ENCODE results near the gene DGUOK. TPM values are rescaled to one million over a fixed set of nuclear protein-coding genes. Genes with fewer than 3 reads are reported as not detected.
A peak's percentile ranks its signal among the peaks of the same experiment; 100 is the strongest.

DGUOK gene
- total RNA-seq, 2 experiments from 2014 or later, result 96.4 to 103 TPM

GRCh38 chr2:73925033-73925704 is 1.5 kb upstream of the DGUOK start:
- no peak overlapping the region for H3K27ac Mint-ChIP-seq
- intact Hi-C loops (cut with micrococcal nuclease), result loop anchor here (5.0 kb wide), 1 partner anchor 52 kb away; no protein-coding TSS in a partner anchor
- CTCF ChIA-PET, result interaction anchor here (1.0 to 1.3 kb wide), 3 partner anchors 16 to 253 kb away, joined by 3 to 4 read pairs (median 3); partner anchors contain the start of gene MOB1A
- H3K27me3 Mint-ChIP-seq, result no peaks in the 10 kb centered on the region
- H3K36me3 Mint-ChIP-seq (ENCODE audit: low read depth), result peaks cover 20% of the 10 kb centered on the region
- POLR2A ChIA-PET, result interaction anchor here (0.6 to 1.5 kb wide), 3 partner anchors 16 to 54 kb away, joined by 3 to 4 read pairs (median 3); no protein-coding TSS in a partner anchor
- H3K4me3 Mint-ChIP-seq, result no peak overlapping the region
- no peaks in the 10 kb centered on the region for H3K9me3 Mint-ChIP-seq
- TF ChIP-seq CTCF (IDR thresholded peaks at IDR 0.05), result no peak
- ATAC-seq (no peak), DNase-seq (peak; percentile 27)
- H3K4me1 Mint-ChIP-seq (ENCODE audit: low read depth), result peaks cover 38% of the 10 kb centered on the region

- Mint-ChIP-seq H3K9me3 (no peaks in the 10 kb centered on the region), H3K4me3 (peak overlapping the region; percentile 93), H3K36me3 (ENCODE audit: low read depth) (peaks cover 22% of the 10 kb centered on the region), H3K4me1 (ENCODE audit: low read depth) (peaks cover 41% of the 10 kb centered on the region), H3K27me3 (no peaks in the 10 kb centered on the region), H3K27ac (peak overlapping the region; percentile 96)
- no peak for TF ChIP-seq CTCF (IDR thresholded peaks at IDR 0.05)
- POLR2A ChIA-PET, result interaction anchor here (1.5 kb wide), 1 partner anchor 53 kb away, joined by 3 read pairs; no protein-coding TSS in a partner anchor
- CTCF ChIA-PET, result interaction anchor here (1.1 to 1.3 kb wide), 2 partner anchors 17 to 253 kb away, joined by 3 to 4 read pairs; partner anchors contain the start of gene MOB1A
- ATAC-seq (no peak), DNase-seq (no peak)
- intact Hi-C loops (cut with micrococcal nuclease), result loop anchor here (5.0 kb wide), 1 partner anchor 51 kb away; no protein-coding TSS in a partner anchor
Measured at GRCh38 chr2:73925853-73926492, 707 bp upstream of the DGUOK start.

- Mint-ChIP-seq H3K36me3 (ENCODE audit: low read depth) (peaks cover 34% of the 10 kb centered on the region), H3K9me3 (no peaks in the 10 kb centered on the region), H3K27me3 (no peaks in the 10 kb centered on the region), H3K27ac (peak overlapping the region; percentile 96), H3K4me1 (ENCODE audit: low read depth) (peaks cover 55% of the 10 kb centered on the region), H3K4me3 (peak overlapping the region; percentile 93)
- ChIA-PET CTCF (interaction anchor here (1.0 to 1.2 kb wide), 2 partner anchors 19 to 100 kb away, joined by 3 to 4 read pairs; no protein-coding TSS in a partner anchor), POLR2A (interaction anchor here (0.6 to 1.0 kb wide), 5 partner anchors 10 to 60 kb away, joined by 3 to 4 read pairs (median 3); partner anchors contain the start of gene ACTG2)
- intact Hi-C loops (cut with micrococcal nuclease), result loop anchor here (5.0 kb wide), 1 partner anchor 50 kb away; no protein-coding TSS in a partner anchor
- DNase-seq (no peak), ATAC-seq (no peak)
- no peak for TF ChIP-seq CTCF (IDR thresholded peaks at IDR 0.05)
Measured at GRCh38 chr2:73927344-73927743, 664 bp downstream of the DGUOK start.

- Mint-ChIP-seq H3K27me3 (no peaks in the 10 kb centered on the region), H3K9me3 (no peaks in the 10 kb centered on the region), H3K36me3 (ENCODE audit: low read depth) (peaks cover 46% of the 10 kb centered on the region), H3K4me3 (peak overlapping the region; percentile 93), H3K27ac (peak overlapping the region; percentile 87), H3K4me1 (ENCODE audit: low read depth) (peaks cover 67% of the 10 kb centered on the region)
- ChIA-PET CTCF (interaction anchor here (1.2 to 3.0 kb wide), 2 partner anchors 37 to 59 kb away, joined by 3 to 9 read pairs; no protein-coding TSS in a partner anchor), POLR2A (interaction anchor here (1.3 to 1.4 kb wide), 2 partner anchors 10 to 57 kb away, joined by 4 to 5 read pairs; no protein-coding TSS in a partner anchor)
- TF ChIP-seq CTCF (IDR thresholded peaks at IDR 0.05), result no peak
- no peak for DNase-seq
- ATAC-seq, result no peak
- intact Hi-C loops (cut with micrococcal nuclease), result loop anchor here (5.0 kb wide), 1 partner anchor 48 kb away; no protein-coding TSS in a partner anchor
Measured at GRCh38 chr2:73928963-73929347, 2.3 kb downstream of the DGUOK start.
